DMS114 treated with DMSO at 0.1 percent for 48 hours (cell line): ENCODE data around the gene FAM193A.

Experiments used
- DNase-seq: peaks from one replicate; lab custom pipeline; 2025; ENCODE audit not compliant: unreplicated experiment; lab: John Stamatoyannopoulos, UW

The FAM193A gene

GRCh38 chr4:2688697-2689096, 152.2 kb downstream of the FAM193A start:
- no peak for DNase-seq

DNA sequence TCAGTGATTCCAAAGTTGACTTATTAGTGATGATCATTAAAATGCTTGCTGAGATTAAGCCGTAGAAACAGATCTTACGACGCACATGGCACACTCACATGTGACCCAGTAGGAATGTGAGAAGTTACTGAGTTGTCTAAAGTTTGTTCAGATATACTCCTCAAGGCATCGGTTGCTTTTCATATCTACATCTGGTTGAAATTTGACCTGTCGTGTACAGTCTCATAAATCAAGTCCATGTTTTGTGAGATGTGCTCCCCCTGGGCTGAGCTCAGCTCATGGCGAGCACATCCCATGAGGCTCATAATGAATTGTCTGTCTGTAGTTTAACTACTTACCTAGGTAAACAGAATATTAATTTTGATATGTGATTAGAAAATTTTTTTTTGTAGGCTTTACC, 152.7 kb downstream of the FAM193A start:
- DNase-seq = no peak

GRCh38 chr4:2689825-2690700, 153.6 kb downstream of the FAM193A start:
- DNase-seq = no peak

DNA sequence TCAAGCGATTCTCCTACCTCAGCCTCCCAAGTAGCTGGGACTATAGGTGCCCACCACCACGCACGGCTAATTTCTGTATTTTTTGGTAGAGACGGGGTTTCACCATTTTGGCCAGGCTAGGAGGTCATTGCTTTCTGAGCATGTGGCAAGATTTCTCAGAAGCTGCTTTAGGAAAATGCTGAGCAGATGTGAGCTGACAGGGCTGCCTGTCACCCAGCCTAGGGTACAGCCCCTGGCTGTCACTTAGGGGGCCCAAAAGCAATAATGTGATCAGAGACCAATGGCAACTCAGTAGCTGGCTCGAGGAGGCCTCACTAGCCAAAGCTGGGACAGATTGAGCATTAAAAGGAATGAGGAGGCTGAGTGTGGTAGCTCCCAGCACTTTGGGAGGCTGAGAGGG, 154.9 kb downstream of the FAM193A start:
- DNase-seq = no peak

GRCh38 chr4:2691952-2692435, 155.5 kb downstream of the FAM193A start:
- DNase-seq = no peak

DNA sequence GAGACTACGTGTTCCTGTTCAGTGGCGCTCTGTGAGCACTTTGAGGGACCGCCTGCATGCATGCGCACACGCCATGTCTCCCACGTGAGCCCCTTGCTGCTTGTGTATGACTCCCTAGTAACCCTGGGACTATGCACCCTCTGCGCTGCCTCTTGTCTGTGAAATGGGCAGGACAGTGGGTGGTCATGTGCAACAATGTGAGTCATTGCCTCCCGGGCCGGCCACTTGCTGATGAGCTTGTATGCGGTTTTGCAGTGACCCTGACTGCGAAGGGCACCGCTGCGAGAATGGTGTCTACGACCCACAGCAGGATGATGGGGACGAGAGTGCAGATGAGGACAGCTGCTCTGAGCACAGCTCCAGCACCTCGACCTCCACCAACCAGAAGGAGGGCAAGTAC, 158.2 kb downstream of the FAM193A start:
- DNase-seq = no peak

- DNase-seq = no peak
Measured at GRCh38 chr4:2695346-2696060, 159.1 kb downstream of the FAM193A start.

DNA sequence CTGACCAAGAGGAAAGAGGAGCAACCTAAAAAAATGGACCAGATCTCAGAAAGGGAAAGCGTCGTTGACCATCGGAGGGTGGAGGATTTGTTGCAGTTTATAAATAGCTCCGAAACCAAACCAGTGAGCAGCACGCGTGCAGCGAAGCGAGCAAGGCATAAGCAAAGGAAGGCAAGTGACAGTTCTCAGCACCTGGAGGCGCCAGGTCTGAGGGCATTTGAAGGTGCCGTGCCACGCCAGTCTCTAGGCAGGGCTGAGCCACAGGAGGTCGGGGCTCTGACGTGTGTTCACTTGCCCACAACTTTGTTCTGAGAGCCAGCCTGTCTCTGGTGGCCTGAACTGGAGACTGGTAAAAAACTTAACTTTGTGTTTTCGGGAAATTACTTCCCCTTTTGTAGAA, 160.0 kb downstream of the FAM193A start:
- DNase-seq = no peak

- no peak for DNase-seq
Measured at GRCh38 chr4:2697995-2698414, 161.6 kb downstream of the FAM193A start.

- DNase-seq = no peak
Measured at GRCh38 chr4:2698504-2698903, 162.1 kb downstream of the FAM193A start.

GRCh38 chr4:2698951-2699505, 162.6 kb downstream of the FAM193A start:
- no peak for DNase-seq

DNA sequence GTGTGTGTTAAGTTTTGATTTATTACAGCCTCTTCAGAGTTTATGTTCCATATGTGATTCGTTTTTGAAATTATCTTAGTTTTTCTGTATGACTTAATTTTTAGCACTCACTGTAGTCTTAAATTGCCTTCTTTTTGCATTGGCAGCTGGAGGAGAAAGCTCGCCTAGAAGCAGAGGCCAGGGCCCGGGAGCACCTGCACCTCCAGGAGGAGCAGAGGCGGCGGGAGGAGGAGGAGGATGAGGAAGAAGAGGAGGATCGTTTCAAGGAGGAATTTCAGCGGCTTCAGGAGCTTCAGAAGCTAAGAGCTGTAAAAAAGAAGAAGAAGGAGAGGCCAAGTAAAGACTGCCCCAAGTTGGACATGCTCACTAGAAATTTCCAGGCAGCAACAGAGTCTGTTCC, 163.1 kb downstream of the FAM193A start:
- no peak for DNase-seq

- no peak for DNase-seq
Measured at GRCh38 chr4:2700031-2700430, 163.6 kb downstream of the FAM193A start.

DNA sequence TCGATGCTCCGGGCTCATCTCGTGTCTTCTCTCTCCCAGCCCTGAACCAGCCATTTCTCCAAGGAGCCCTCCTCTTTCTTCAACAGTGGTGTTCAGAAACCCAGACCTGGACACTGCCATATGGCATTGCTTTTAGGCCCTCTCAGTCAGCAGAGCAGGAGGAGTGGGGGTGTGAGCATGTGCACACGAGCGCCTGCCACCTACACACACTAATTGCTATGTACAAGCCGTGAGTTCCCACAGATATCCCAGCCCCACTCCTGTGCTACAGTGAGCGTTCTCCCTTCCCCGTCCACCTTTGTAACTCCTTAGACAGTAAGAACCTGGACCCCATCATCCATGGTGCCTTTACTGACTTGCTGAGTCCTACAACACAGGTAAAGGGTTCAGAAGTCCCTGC, 165.9 kb downstream of the FAM193A start:
- no peak for DNase-seq

GRCh38 chr4:2702770-2703169, 166.3 kb downstream of the FAM193A start:
- DNase-seq = no peak

DNA sequence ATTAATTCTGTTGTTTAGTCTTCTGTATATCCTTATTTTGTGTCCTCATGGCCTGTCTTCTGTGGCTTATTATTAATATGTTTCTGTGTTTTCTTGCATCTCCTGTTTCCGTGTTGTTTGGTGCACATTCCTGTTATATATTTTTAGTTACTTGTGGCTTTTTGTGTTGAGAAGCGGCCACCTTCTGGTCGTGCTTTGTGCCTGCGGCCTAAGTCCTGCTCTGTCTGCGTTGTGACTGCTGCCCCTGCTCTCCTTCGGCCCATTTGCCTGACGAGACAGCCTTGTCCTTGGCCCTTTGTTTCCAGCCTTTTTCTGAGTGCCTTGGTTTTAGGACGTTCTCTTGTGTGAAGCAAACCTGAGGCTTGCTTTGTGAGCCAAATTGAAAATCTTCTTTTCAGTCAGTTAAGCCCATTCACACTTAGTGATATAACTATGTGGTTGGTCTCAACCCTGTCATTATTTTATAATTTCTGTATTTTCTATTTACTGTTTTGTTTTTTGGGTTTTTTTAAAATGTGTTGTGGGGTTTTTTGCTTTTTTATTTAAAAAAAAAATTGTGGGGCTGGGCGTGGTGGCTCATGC, 175.9 kb downstream of the FAM193A start:
- DNase-seq = no peak

- no peak for DNase-seq
Measured at GRCh38 chr4:2713337-2713736, 176.9 kb downstream of the FAM193A start.

GRCh38 chr4:2714061-2714770, 177.8 kb downstream of the FAM193A start:
- DNase-seq = no peak

DNA sequence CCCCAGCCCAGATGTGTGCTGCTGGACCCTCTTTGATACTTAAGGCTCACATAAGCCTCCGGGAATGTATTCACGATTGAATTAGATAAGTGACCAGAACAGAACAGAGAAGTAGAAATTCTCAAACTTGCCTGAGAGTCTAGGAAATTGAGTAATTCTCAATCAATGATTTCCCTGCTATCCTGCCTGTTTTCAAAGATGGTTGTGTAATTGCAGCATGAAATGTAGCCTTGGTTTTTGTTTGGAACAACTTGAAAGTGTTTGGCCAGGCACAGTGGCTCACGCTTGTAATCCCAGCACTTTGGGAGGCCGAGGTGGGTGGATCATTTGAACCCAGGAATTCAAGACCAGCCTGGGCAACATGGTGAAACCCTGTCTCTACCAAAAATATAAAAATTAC, 178.5 kb downstream of the FAM193A start:
- no peak for DNase-seq

DNA sequence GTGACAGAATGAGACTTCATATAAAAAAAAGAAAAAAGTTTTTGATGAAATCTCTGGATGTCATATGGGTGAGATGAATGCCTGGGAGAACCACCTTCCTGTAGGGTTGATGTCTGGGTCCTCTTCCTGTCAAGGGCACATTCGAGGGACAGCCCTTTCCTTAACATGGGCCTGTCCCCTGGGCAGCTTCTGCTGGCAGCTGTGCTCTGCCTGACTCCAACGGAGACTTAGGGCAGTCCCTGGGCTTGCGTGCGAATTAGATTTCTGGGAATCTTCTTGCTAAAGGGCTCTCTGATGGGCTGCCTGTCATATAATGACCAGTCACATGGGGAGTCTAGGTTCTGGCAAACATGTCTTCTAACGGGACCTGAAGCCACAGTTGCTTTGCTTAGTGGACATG, 179.0 kb downstream of the FAM193A start:
- no peak for DNase-seq

DNA sequence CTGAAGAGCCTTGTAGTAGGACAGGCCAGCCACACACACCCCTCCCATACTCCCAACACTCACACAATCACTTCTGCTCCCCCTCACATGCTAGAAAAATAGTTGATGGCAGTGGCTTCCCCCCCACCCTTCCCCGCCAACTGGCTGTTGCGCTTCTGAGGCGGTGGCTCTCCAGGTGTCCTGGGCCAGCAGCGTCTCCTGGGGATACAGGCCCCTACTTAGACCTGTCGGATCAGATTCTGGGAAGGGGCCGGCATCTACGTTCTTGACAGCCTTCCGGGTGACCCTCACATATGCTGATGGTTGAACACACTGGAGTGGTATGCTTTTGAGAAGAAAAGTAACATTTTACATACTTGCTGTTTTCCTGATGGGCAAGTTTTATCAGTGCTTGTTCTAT, 179.8 kb downstream of the FAM193A start:
- no peak for DNase-seq
